Heart right ventricle (tissue), 16 donors: ENCODE results near the gene MBNL2. TPM values are rescaled to one million over a fixed set of nuclear protein-coding genes. Genes with fewer than 3 reads are reported as not detected.
A peak's percentile ranks its signal among the peaks of the same experiment; 100 is the strongest.

Experiments
- ATAC-seq, 8 donors: fragments of 200-7000 bp; cut with Tn5 transposase; one replicate each; pipeline ENCODE4 v1.9.1; 2020; ENCODE audit warnings: mild to moderate bottlenecking in 8 of 8, moderate library complexity in 8 of 8, moderate number of reproducible peaks in 1 of 8
- DNase-seq, 2 donors: peaks; one replicate each; pipeline ENCODE4 v3.0.0-alpha.2; 2020
- H3K27ac ChIP-seq, 10 donors: fragments of 200-600 bp; sonication (generic) in 2 of 10; one replicate each; pipeline versions ENCODE4 v1.5.0 to v1.8.0; 2020 to 2022; ENCODE audit warnings: mild to moderate bottlenecking in 3 of 10
- H3K27me3 ChIP-seq, 7 donors: fragments of 200-600 bp; one replicate each; pipeline ENCODE4 v1.8.0; 2021 to 2022; ENCODE audit warnings: mild to moderate bottlenecking in 2 of 7
- H3K36me3 ChIP-seq, 9 donors: fragments of 200-600 bp; sonication (generic) in 1 of 9; one replicate each; pipeline versions ENCODE4 v1.5.0 to v1.8.0; 2020 to 2022; ENCODE audit warnings: mild to moderate bottlenecking in 2 of 9
- H3K4me1 ChIP-seq, 9 donors: fragments of 200-600 bp; sonication (generic) in 1 of 9; one replicate each; pipeline versions ENCODE4 v1.5.0 to v1.8.0; 2020 to 2022; ENCODE audit warnings: mild to moderate bottlenecking in 4 of 9
- H3K4me3 ChIP-seq, 10 donors: fragments of 200-600 bp; sonication (generic) in 2 of 10; one replicate each; pipeline versions ENCODE4 v1.5.0 to v1.8.0; 2020 to 2022; ENCODE audit warnings: mild to moderate bottlenecking in 7 of 10, moderate library complexity in 2 of 10
- H3K9me3 ChIP-seq, 11 donors: fragments of 200-600 bp in 10 of 11; sonication (generic) in 2 of 11; one replicate each; pipeline versions ENCODE4 v1.5.0 to v1.8.0; 2013 to 2022; ENCODE audit warnings: mild to moderate bottlenecking in 2 of 11, control low read depth in 1 of 11, moderate library complexity in 1 of 11
- CTCF ChIP-seq, 9 donors: fragments of 200-600 bp; sonication (generic) in 2 of 9; IDR thresholded peaks; one replicate each; pipeline versions ENCODE4 v1.5.0 to v1.8.0; 2021 to 2022; ENCODE audit warnings: antibody characterized with exemption in 9 of 9, mild to moderate bottlenecking in 5 of 9, moderate library complexity in 1 of 9
- WGBS, 2 donors: extraction: QIAGEN DNeasy Blood & Tissue Kit; methylation state at CpG; one replicate each; pipeline ENCODE4 v1.1.7; 2013; ENCODE audit warnings: inconsistent platforms in 1 of 2; 5-methylcytosine and 5-hydroxymethylcytosine counted together
- intact Hi-C, 10 donors: fragments of 100-400 bp; cut with DNase I; formaldehyde crosslinking; loops; one replicate each; pipeline versions ENCODE4 v1.11.1 to v1.14.2; 2022
- polyA plus RNA-seq, 2 donors: library from polyadenylated mRNA; stranded (reverse); fragments of 200-250 nt; gene quantifications; one replicate each; pipeline ENCODE4 v1.2.3, GENCODE V29; 2013
- total RNA-seq, 10 donors: library from RNA; stranded (reverse); fragmentation: NEBNext Ultra II Directional in 3 of 10; extraction: Animal tissue kit (Norgen Biotek cat#: 25700) in 3 of 10; gene quantifications; one replicate each; pipeline versions ENCODE4 v1.2.1 to v1.2.4, GENCODE V29; 2021 to 2023
- donor health status: Arrhythmogenic right ventricular cardiomyopathy.
- donor health status: ischemic (EF 13 %, LVEDD 7.1; RV severe dilation, severe dysfunction).
- donor health status: healthy with polysubstance abuse.
- donor health status: DM: no; HTN: yes; CAD: no.
- donor health status: DM: no; HTN: no; CAD: no.
- donor health status: ischemic (EF 25% LVEDD 6.9; RV normal size, moderate dysfunction).
- donor health status: ischemic (EF 25% LVEDD 5.7; RV mildly dilated, moderate dysfunction).
- donor health status: healthy.
- donor health status: DM: yes; HTN: yes; CAD: no.
- donor health status: Ischemic cardiomyopathy.
- donor health status: ischemic (EF 35%, LVEDD 5.7; RV mildly dilated, moderate dysfunction).
- donor health status: nonischemic (EF 11% LVEDD 7.7; RV severe dilation, severe dysfunction).
- donor health status: DM: yes; HTN: yes; CAD: no.
- donor health status: PGD.
- donor health status: ischemic (EF 29% LVEDD 5.4; RV normal size, mild dysfunction).
- donor health status: nonischemic (EF 23%, LVEDD 6.1; RV moderate dilation, normal function).

MBNL2 gene
- total and polyA plus RNA-seq, 12 donors: 17.2 to 95.0 (median 83.2) TPM

- H3K36me3 ChIP-seq: peaks cover 0 to 2% (median 0%) of the 10 kb centered on the region in 9 donors
- WGBS, 2 donors: 51 to 63% methylated on average over 3 of the region's 3 CpGs
- intact Hi-C loops: loop anchor here in 4 of 10 donors (5.0 to 10.0 kb wide), 2 partner anchors 38 to 206 kb away; partner anchors contain the start of gene RAP2A (in 4 of the 4)
- peak overlapping the region in 2 of 10 donors; percentile 49 to 85 for H3K27ac ChIP-seq
- no peaks in the 10 kb centered on the region for H3K9me3 ChIP-seq
- ATAC-seq: no peak
- no peak for DNase-seq
- TF ChIP-seq CTCF (IDR thresholded peaks at IDR 0.05): no peak
- peaks cover 22 to 96% (median 86%) of the 10 kb centered on the region in 9 donors for H3K4me1 ChIP-seq
- H3K4me3 ChIP-seq: no peak overlapping the region
- no peaks in the 10 kb centered on the region for H3K27me3 ChIP-seq
These were observed 6.9 kb downstream of the MBNL2 start for GRCh38 chr13:97228850-97229521.

- H3K27ac ChIP-seq: peak overlapping the region in 2 of 10 donors; percentile 13 to 49
- 94% methylated on average over 3 of the region's 3 CpGs for WGBS, 2 donors
- no peak overlapping the region for H3K4me3 ChIP-seq
- no peaks in the 10 kb centered on the region for H3K9me3 ChIP-seq
- ATAC-seq (no peak), DNase-seq (no peak)
- no peaks in the 10 kb centered on the region for H3K27me3 ChIP-seq
- intact Hi-C loops: loop anchor here in 4 of 10 donors (5.0 to 10.0 kb wide), 2 partner anchors 38 to 205 kb away; partner anchors contain the start of gene RAP2A (in 4 of the 4)
- peaks cover 0 to 3% (median 0%) of the 10 kb centered on the region in 9 donors for H3K36me3 ChIP-seq
- TF ChIP-seq CTCF (IDR thresholded peaks at IDR 0.05): no peak
- peaks cover 22 to 100% (median 87%) of the 10 kb centered on the region in 9 donors for H3K4me1 ChIP-seq
These were observed 7.6 kb downstream of the MBNL2 start for GRCh38 chr13:97229699-97230098.

GRCh38 chr13:97231118-97231828, 9.1 kb downstream of the MBNL2 start:
- TF ChIP-seq CTCF (IDR thresholded peaks at IDR 0.05): no peak
- WGBS, 2 donors: 58 to 65% methylated on average over 4 of the region's 4 CpGs
- Histone ChIP-seq H3K4me3 (no peak overlapping the region), H3K36me3 (peaks cover 0 to 4% (median 0%) of the 10 kb centered on the region in 9 donors), H3K27me3 (no peaks in the 10 kb centered on the region), H3K9me3 (no peaks in the 10 kb centered on the region), H3K4me1 (peaks cover 24 to 100% (median 87%) of the 10 kb centered on the region in 9 donors), H3K27ac (peak overlapping the region in 3 of 10 donors; percentile 1 to 52 (median 31))
- DNase-seq (no peak), ATAC-seq (peak in 3 of 8 donors; percentile 14 to 25 (median 24))
- intact Hi-C loops: no loop called here

GRCh38 chr13:97231829-97232196, 9.7 kb downstream of the MBNL2 start:
- peak overlapping the region in 2 of 10 donors; percentile 1 to 52 for H3K27ac ChIP-seq
- 72% methylated on average over 6 of the region's 6 CpGs for WGBS, 2 donors
- H3K4me3 ChIP-seq: no peak overlapping the region
- DNase-seq: no peak
- intact Hi-C loops: no loop called here
- H3K9me3 ChIP-seq: no peaks in the 10 kb centered on the region
- no peaks in the 10 kb centered on the region for H3K27me3 ChIP-seq
- H3K4me1 ChIP-seq: peaks cover 21 to 100% (median 87%) of the 10 kb centered on the region in 9 donors
- no peak for TF ChIP-seq CTCF (IDR thresholded peaks at IDR 0.05)
- no peak for ATAC-seq
- peaks cover 0 to 4% (median 0%) of the 10 kb centered on the region in 9 donors for H3K36me3 ChIP-seq
